OCI-LY1 (cell line): Measurements from ENCODE around the gene LRP2.

ENCODE experiments used
- H2AFZ ChIP-seq: fragments of 200-600 bp; sonication (generic), shearing (Covaris generic); 2 replicates; pipeline ENCODE4 v1.6.0; 2014; ENCODE audit warnings: antibody characterized with exemption, mild to moderate bottlenecking, low read length
- H3F3A ChIP-seq: fragments of 200-600 bp; sonication (generic), shearing (Covaris generic); 2 replicates; pipeline ENCODE4 v1.6.0; 2014; ENCODE audit warnings: mild to moderate bottlenecking, antibody characterized with exemption, low read length, moderate library complexity; ENCODE audit not compliant: insufficient read depth
- H3K27ac ChIP-seq: fragments of 200-600 bp; sonication (generic); 2 replicates; pipeline ENCODE4 v1.5.1; 2014; ENCODE audit warnings: low read length, mixed run types, mild to moderate bottlenecking, low read depth; ENCODE audit not compliant: poor library complexity, severe bottlenecking
- H3K27me3 ChIP-seq: fragments of 200-600 bp; sonication (generic); 2 replicates; pipeline ENCODE4 v1.6.0; 2014; ENCODE audit warnings: antibody characterized with exemption, mild to moderate bottlenecking, low read length, moderate library complexity; ENCODE audit not compliant: insufficient read depth
- H3K36me3 ChIP-seq: fragments of 200-600 bp; sonication (generic); 2 replicates; pipeline ENCODE4 v1.6.1; 2014; ENCODE audit warnings: mild to moderate bottlenecking, antibody characterized with exemption, low read length, moderate library complexity, mixed read lengths; ENCODE audit not compliant: insufficient read depth
- H3K4me1 ChIP-seq: fragments of 200-600 bp; sonication (generic); 2 replicates; pipeline ENCODE4 v1.5.1; 2014; ENCODE audit warnings: mild to moderate bottlenecking, low read length, moderate library complexity; ENCODE audit not compliant: insufficient read depth, severe bottlenecking
- H3K4me2 ChIP-seq: fragments of 200-600 bp; sonication (generic), shearing (Covaris generic); 2 replicates; pipeline ENCODE4 v1.6.1; 2014; ENCODE audit warnings: low read length
- H3K4me3 ChIP-seq: fragments of 200-600 bp; sonication (generic); 2 replicates; pipeline ENCODE4 v1.5.1; 2014; ENCODE audit warnings: low read length, low read depth, mild to moderate bottlenecking, mixed read lengths; ENCODE audit not compliant: poor library complexity, severe bottlenecking
- H3K79me2 ChIP-seq: fragments of 200-600 bp; shearing (Covaris generic); 2 replicates; pipeline ENCODE4 v1.6.1; 2016; ENCODE audit warnings: mixed run types, low read length, mixed read lengths; ENCODE audit not compliant: insufficient read depth
- H3K9ac ChIP-seq: fragments of 200-600 bp; sonication (generic), shearing (Covaris generic); 2 replicates; pipeline ENCODE4 v1.6.1; 2014; ENCODE audit warnings: mild to moderate bottlenecking, low read length, mixed read lengths
- H3K9me2 ChIP-seq: fragments of 200-600 bp; sonication (generic), shearing (Covaris generic); 2 replicates; pipeline ENCODE4 v1.6.1; 2014; ENCODE audit warnings: low read depth, mild to moderate bottlenecking, low read length, mixed read lengths
- H3K9me3 ChIP-seq: fragments of 200-600 bp; shearing (Covaris generic); 2 replicates; pipeline ENCODE4 v1.6.1; 2014; ENCODE audit warnings: low read length, mixed read lengths
- H4K20me1 ChIP-seq: fragments of 200-600 bp; sonication (generic), shearing (Covaris generic); 2 replicates; pipeline ENCODE4 v1.6.0; 2016; ENCODE audit warnings: mild to moderate bottlenecking, low read length; ENCODE audit not compliant: insufficient read depth
- EZH2 ChIP-seq: fragments of 200-600 bp; sonication (generic), shearing (Covaris generic); IDR thresholded peaks from 2 replicates; pipeline ENCODE4 v1.8.0; 2017; ENCODE audit warnings: borderline replicate concordance, mixed run types, mild to moderate bottlenecking, antibody characterized with exemption, low read length, moderate library complexity, mixed read lengths
- TF ChIP-seq, protein P1 (sequence below): fragments of 200-600 bp; sonication (generic), shearing (Covaris generic); IDR thresholded peaks from 2 replicates; pipeline ENCODE4 v1.5.1; 2017; ENCODE audit warnings: mild to moderate bottlenecking, antibody characterized with exemption, low read length, moderate library complexity, mixed read lengths

Gene LRP2

DNA sequence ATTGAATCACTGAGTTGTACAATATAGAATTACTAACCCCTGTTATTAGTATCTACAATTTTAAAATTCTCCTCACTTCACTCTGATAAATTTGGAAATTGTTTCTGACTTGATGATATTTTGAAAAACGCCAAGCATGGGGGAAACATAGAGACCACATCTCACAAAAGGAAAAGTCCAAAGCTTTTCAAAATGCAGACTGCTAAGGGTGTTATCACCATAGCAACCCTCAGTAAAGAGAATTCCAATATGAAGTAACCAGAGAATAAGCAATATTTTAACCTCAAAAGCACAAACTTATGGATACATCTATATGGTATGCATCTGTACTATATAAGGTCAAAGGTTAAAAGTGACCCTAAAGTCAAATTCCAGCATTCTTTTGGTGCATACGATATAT is 22.7 kb downstream of the LRP2 start:
- TF ChIP-seq EZH2 = no peak
- TF ChIP-seq, protein P1, sequence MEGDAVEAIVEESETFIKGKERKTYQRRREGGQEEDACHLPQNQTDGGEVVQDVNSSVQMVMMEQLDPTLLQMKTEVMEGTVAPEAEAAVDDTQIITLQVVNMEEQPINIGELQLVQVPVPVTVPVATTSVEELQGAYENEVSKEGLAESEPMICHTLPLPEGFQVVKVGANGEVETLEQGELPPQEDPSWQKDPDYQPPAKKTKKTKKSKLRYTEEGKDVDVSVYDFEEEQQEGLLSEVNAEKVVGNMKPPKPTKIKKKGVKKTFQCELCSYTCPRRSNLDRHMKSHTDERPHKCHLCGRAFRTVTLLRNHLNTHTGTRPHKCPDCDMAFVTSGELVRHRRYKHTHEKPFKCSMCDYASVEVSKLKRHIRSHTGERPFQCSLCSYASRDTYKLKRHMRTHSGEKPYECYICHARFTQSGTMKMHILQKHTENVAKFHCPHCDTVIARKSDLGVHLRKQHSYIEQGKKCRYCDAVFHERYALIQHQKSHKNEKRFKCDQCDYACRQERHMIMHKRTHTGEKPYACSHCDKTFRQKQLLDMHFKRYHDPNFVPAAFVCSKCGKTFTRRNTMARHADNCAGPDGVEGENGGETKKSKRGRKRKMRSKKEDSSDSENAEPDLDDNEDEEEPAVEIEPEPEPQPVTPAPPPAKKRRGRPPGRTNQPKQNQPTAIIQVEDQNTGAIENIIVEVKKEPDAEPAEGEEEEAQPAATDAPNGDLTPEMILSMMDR = no peak
- Histone ChIP-seq H3K4me1 (no peaks in the 10 kb centered on the region), H3K4me3 (no peak overlapping the region)

DNA sequence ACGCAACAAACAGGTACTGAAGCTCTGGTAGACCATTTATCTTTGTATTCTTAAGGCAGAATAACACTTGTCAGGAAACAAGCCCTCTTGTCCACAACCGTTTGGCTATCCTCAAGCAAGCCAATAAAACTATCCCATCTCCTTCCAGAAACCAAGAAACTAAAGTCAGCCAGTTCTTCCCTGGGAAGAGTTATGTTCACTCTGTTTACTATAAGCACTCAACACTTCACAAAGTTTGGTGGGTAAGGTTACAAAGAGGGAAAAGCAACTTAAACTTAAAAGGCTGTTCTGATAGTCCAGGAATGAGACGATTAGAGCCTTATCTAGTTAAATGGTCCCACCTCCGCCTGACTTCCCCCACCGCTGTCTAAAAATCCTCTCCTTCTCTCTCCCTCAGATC is 25.6 kb downstream of the LRP2 start:
- no peaks in the 10 kb centered on the region for H3K36me3 ChIP-seq
- H3K79me2 ChIP-seq = no peaks in the 10 kb centered on the region
- TF ChIP-seq EZH2 = no peak
- TF ChIP-seq, protein P1 = no peak

More for the DNA sequence above, 22.7 kb downstream of the LRP2 start:
- H2AFZ ChIP-seq = no peak overlapping the region
- H3K9me2 ChIP-seq = no peaks in the 10 kb centered on the region
- no peaks in the 10 kb centered on the region for H3K9me3 ChIP-seq
- H3K4me2 ChIP-seq = no peak overlapping the region
- no peaks in the 10 kb centered on the region for H4K20me1 ChIP-seq
- H3K27ac ChIP-seq = no peak overlapping the region
- H3K27me3 ChIP-seq = no peaks in the 10 kb centered on the region
- H3K79me2 ChIP-seq = no peaks in the 10 kb centered on the region
- H3K36me3 ChIP-seq = no peaks in the 10 kb centered on the region
- no peaks in the 10 kb centered on the region for H3F3A ChIP-seq
- no peak overlapping the region for H3K9ac ChIP-seq

DNA sequence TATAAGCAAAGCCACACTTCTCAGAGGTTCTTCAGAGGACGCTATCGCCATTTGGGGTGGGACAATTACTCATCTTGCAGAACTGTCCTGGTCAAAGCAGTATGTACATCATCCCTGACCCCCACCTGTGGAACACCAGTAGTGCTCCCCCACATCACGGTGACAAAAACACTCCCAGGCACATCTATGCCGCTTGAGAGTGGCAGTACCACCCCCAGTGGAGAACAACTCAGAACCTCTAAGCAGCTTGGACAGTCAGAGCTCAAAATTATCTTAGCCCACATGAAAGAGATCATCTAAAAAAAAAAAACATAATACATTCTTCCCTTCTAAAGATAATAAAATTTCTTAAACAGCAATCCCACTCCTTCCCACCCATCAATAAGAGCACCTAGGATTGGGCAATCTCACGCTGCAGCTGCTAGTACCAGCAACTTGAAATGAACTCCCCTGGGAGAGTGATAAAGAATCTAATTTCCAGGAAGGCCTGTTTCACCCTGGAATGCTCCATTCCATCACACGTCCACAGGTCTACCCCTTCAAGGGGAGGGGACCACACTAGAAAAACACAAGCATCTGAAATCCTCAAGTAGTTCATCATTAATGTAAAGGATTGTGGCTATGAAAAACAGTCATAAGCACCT is 31.7 kb downstream of the LRP2 start:
- H3K9me3 ChIP-seq = no peaks in the 10 kb centered on the region
- no peaks in the 10 kb centered on the region for H3K36me3 ChIP-seq
- H4K20me1 ChIP-seq = no peaks in the 10 kb centered on the region
- H3F3A ChIP-seq = no peaks in the 10 kb centered on the region
- no peak overlapping the region for H3K27ac ChIP-seq
- no peak overlapping the region for H3K4me2 ChIP-seq
- no peak overlapping the region for H3K9ac ChIP-seq
- no peak for TF ChIP-seq EZH2
- TF ChIP-seq, protein P1 = no peak
- H3K4me3 ChIP-seq = no peak overlapping the region
- H3K79me2 ChIP-seq = no peaks in the 10 kb centered on the region
- H3K27me3 ChIP-seq = no peaks in the 10 kb centered on the region
- no peak overlapping the region for H2AFZ ChIP-seq
- no peaks in the 10 kb centered on the region for H3K4me1 ChIP-seq
- H3K9me2 ChIP-seq = no peaks in the 10 kb centered on the region

More for the DNA sequence above, 25.6 kb downstream of the LRP2 start:
- no peak overlapping the region for H3K4me2 ChIP-seq
- no peak overlapping the region for H3K9ac ChIP-seq
- H3F3A ChIP-seq = no peaks in the 10 kb centered on the region
- H4K20me1 ChIP-seq = no peaks in the 10 kb centered on the region
- no peaks in the 10 kb centered on the region for H3K4me1 ChIP-seq
- no peak overlapping the region for H3K27ac ChIP-seq
- H3K9me3 ChIP-seq = no peaks in the 10 kb centered on the region
- H3K9me2 ChIP-seq = no peaks in the 10 kb centered on the region
- no peaks in the 10 kb centered on the region for H3K27me3 ChIP-seq
- no peak overlapping the region for H2AFZ ChIP-seq
- no peak overlapping the region for H3K4me3 ChIP-seq
